Kidney (tissue), 14 donors: ENCODE data around the gene TRMU. TPM values are rescaled to one million over a fixed set of nuclear protein-coding genes. Genes with fewer than 3 reads are reported as not detected.
A peak's percentile ranks its signal among the peaks of the same experiment; 100 is the strongest.

ENCODE experiments used
- DNase-seq, 5 donors: peaks; one replicate each; pipeline ENCODE4 v3.0.0-alpha.2; 2013 to 2020
- FAIRE-seq: peaks from 2 replicates; lab custom pipeline; 2012; peaks lifted over from hg19 to GRCh38; lab: Jason Lieb, UNC
- H3K27ac ChIP-seq, 2 donors: one replicate each; pipeline ENCODE4 v1.7.0; 2013; ENCODE audit warnings: low read depth in 2 of 2, low read length in 2 of 2, inconsistent platforms in 1 of 2
- H3K27me3 ChIP-seq: one replicate; pipeline ENCODE4 v1.7.1; 2013; ENCODE audit warnings: low read length, inconsistent platforms; ENCODE audit not compliant: control insufficient read depth, insufficient read depth
- H3K36me3 ChIP-seq, 3 donors: one replicate each; pipeline versions ENCODE4 v1.7.0 to v1.7.1; 2013; ENCODE audit warnings: low read length in 3 of 3, control low read depth in 1 of 3, inconsistent platforms in 1 of 3; ENCODE audit not compliant: insufficient read depth in 3 of 3, control insufficient read depth in 2 of 3
- H3K4me1 ChIP-seq, 3 donors: one replicate each; pipeline versions ENCODE4 v1.7.0 to v1.7.1; 2013; ENCODE audit warnings: low read length in 3 of 3, inconsistent platforms in 1 of 3, low read depth in 1 of 3; ENCODE audit not compliant: control insufficient read depth in 2 of 3, insufficient read depth in 2 of 3
- H3K4me3 ChIP-seq, 3 donors: one replicate each; pipeline versions ENCODE4 v1.7.0 to v1.8.1; 2013; ENCODE audit warnings: low read length in 3 of 3, control low read depth in 1 of 3, inconsistent platforms in 1 of 3
- H3K9ac ChIP-seq, 3 donors: one replicate each; pipeline versions ENCODE4 v1.7.0 to v1.7.1; 2013; ENCODE audit warnings: low read length in 3 of 3, control low read depth in 1 of 3, inconsistent platforms in 1 of 3
- H3K9me3 ChIP-seq, 3 donors: one replicate each; pipeline versions ENCODE4 v1.7.0 to v1.7.1; 2013; ENCODE audit warnings: low read length in 3 of 3, control low read depth in 1 of 3, inconsistent platforms in 1 of 3; ENCODE audit not compliant: control insufficient read depth in 2 of 3, insufficient read depth in 1 of 3
- intact Hi-C: fragments of 100-400 bp; cut with DNase I; formaldehyde crosslinking; loops from one replicate; pipeline ENCODE4 v1.11.1; 2022
- polyA plus RNA-seq: library from polyadenylated mRNA; stranded (reverse); fragments of 350-450 nt; fragmentation: Illumina TruSeq; extraction: RNeasy Lipid Tissue Mini Kit (QIAGEN cat#74804); gene quantifications from one replicate; pipeline ENCODE4 v1.2.3, GENCODE V29; 2014; ENCODE audit warnings: low read depth, low replicate concordance; ENCODE audit not compliant: insufficient read depth
- total RNA-seq: library from RNA; stranded (reverse); fragmentation: NEBNext Ultra II Directional; extraction: Animal tissue kit (Norgen Biotek cat#: 25700); gene quantifications from one replicate; pipeline ENCODE4 v1.2.1, GENCODE V29; 2021
- TF ChIP-seq, protein P1 (sequence below): IDR thresholded peaks from 3 replicates; pipeline ENCODE4 v1.5.1; 2012; ENCODE audit warnings: mild to moderate bottlenecking, moderate library complexity, borderline replicate concordance; ENCODE audit not compliant: insufficient read depth; ENCODE audit errors: extremely low read depth
- donor health status: control.
- donor health status: control.
- donor health status: control.
- donor health status: control.
- donor health status: control.
- donor health status: DM: yes; HTN: yes; CAD: no.
- donor health status: Normal renal cell carcinoma (clear cell type).

Gene TRMU
- total and polyA plus RNA-seq, 2 donors from 2014 or later = 40.5 to 41.1 TPM

DNA sequence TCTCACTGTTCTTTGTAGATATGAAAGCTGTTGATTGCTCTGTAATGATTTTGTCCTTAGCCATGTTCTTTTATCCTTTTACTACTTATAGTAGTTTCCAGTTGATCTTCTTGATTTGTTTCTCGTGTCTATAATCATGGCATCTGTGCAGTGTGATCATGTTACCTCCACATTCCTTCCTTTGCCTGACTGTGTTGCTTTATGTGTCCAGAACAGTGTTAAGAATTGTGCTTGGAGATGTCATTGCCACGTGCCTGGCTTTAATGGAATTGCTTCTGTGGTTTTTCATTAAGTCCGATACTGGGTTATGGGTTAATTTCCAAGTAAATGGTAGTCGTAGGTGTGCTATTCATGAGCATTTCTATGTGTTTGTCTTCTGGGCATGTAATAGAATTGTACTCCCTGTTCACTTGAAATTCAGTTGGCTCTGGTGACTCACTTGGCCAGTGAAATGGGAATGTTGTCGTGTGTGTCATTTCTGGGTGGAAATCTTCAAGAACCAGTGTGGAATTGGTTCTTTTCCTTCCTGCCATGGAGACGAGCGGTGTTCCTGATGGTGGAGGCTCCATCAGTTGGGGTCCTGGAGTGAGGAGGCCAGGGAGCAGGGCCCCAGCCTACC, 32.1 kb upstream of the TRMU start:
- Histone ChIP-seq H3K4me3 (no peak overlapping the region), H3K9me3 (no peaks in the 10 kb centered on the region), H3K36me3 (no peaks in the 10 kb centered on the region), H3K27ac (no peak overlapping the region), H3K9ac (no peak overlapping the region), H3K27me3 (no peaks in the 10 kb centered on the region), H3K4me1 (no peaks in the 10 kb centered on the region)
- intact Hi-C loops = loop anchor here (10.0 kb wide), 1 partner anchor 309 kb away; no protein-coding TSS in a partner anchor
- TF ChIP-seq, protein P1, sequence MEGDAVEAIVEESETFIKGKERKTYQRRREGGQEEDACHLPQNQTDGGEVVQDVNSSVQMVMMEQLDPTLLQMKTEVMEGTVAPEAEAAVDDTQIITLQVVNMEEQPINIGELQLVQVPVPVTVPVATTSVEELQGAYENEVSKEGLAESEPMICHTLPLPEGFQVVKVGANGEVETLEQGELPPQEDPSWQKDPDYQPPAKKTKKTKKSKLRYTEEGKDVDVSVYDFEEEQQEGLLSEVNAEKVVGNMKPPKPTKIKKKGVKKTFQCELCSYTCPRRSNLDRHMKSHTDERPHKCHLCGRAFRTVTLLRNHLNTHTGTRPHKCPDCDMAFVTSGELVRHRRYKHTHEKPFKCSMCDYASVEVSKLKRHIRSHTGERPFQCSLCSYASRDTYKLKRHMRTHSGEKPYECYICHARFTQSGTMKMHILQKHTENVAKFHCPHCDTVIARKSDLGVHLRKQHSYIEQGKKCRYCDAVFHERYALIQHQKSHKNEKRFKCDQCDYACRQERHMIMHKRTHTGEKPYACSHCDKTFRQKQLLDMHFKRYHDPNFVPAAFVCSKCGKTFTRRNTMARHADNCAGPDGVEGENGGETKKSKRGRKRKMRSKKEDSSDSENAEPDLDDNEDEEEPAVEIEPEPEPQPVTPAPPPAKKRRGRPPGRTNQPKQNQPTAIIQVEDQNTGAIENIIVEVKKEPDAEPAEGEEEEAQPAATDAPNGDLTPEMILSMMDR = no peak
- DNase-seq (no peak), FAIRE-seq (no peak)

DNA sequence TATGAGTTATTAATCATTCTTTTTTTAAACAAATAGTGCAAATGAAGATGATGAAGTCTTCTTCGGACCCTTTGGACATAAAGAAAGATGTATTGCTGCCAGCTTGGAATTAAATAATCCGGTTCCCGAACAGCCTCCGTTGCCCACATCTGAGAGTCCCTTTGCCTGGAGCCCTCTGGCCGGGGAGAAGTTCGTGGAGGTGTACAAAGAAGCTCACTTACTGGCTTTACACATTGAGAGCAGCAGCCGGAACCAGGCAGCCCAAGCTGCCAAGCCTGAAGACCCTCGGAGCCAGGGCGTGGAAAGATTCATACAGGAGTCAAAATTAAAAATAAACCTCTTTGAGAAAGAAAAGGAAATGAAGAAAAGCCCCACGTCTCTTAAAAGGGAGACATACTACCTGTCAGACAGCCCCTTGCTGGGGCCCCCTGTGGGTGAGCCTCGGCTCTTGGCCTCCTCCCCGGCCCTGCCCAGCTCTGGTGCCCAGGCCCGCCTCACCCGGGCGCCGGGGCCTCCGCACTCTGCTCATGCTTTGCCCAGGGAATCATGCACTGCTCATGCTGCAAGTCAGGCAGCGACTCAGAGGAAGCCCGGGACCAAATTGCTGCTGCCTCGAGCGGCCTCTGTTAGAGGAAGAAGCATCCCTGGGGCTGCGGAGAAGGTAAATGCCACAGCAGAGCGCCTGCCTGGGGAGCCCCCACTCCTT, 27.1 kb upstream of the TRMU start:
- H3K9me3 ChIP-seq = no peaks in the 10 kb centered on the region
- intact Hi-C loops = loop anchor here (10.0 kb wide), 1 partner anchor 314 kb away; no protein-coding TSS in a partner anchor
- no peak for FAIRE-seq

DNA sequence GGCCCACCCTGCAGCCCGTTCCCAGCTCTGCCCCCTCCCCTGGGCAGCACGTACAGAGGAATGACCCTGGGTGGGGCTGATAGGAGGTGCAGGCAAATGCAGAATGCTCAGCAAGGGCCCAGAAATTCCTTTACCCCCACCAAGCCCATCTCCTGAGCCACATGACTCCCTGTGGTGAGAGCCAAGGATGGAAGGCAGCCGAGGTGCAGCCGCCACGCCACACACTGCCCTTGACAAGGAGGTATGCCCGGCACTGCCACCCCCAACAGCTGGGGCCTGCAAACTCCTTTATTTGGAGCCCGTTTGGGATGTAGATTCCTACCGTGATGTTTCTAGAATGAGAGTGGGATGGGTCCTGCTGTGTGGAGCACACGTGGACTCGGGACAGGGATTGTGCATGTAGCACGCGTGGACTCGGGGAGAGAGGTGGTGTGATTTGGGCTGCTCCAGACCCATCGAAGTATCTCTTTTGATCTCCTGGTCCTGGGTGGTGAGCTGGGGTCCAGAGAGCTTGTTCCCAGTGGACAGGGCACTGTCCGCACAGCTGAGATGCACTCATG, 25.9 kb upstream of the TRMU start:
- Histone ChIP-seq H3K27ac (no peak overlapping the region), H3K4me3 (no peak overlapping the region), H3K27me3 (no peaks in the 10 kb centered on the region), H3K36me3 (no peaks in the 10 kb centered on the region), H3K4me1 (no peaks in the 10 kb centered on the region), H3K9ac (no peak overlapping the region), H3K9me3 (no peaks in the 10 kb centered on the region)
- intact Hi-C loops = loop anchor here (5.0 to 10.0 kb wide), 2 partner anchors 187 to 315 kb away; no protein-coding TSS in a partner anchor
- TF ChIP-seq, protein P1 = no peak
- FAIRE-seq (no peak), DNase-seq (peak in 1 of 5 donors; percentile 27)

More for the DNA sequence above, 27.1 kb upstream of the TRMU start:
- H3K27me3 ChIP-seq = no peaks in the 10 kb centered on the region
- TF ChIP-seq, protein P1 = no peak
- no peak overlapping the region for H3K9ac ChIP-seq
- DNase-seq = peak in 1 of 5 donors; percentile 44
- no peaks in the 10 kb centered on the region for H3K4me1 ChIP-seq
- no peaks in the 10 kb centered on the region for H3K36me3 ChIP-seq
- no peak overlapping the region for H3K27ac ChIP-seq
- no peak overlapping the region for H3K4me3 ChIP-seq
